Activated T-cell treated with anti-CD3 and anti-CD28 coated beads, Interleukin-2, amount 50 U/mL, for 72 hours (primary cell): ENCODE results near the gene CAMK2N1. TPM values are rescaled to one million over a fixed set of nuclear protein-coding genes. Genes with fewer than 3 reads are reported as not detected.
A peak's percentile ranks its signal among the peaks of the same experiment; 100 is the strongest.

ENCODE experiments used
- ATAC-seq, 2 donors: fragments of 150-1000 bp; cut with Tn5 transposase; replicated peaks in 1 of 2; 2 replicates each; pipeline ENCODE4 v1.10.0; 2021; ENCODE audit warnings: moderate library complexity in 2 of 2, mild to moderate bottlenecking in 1 of 2
- DNase-seq, 2 donors: peaks; one replicate each; pipeline ENCODE4 v3.0.0; 2021 to 2022; ENCODE audit warnings: mixed read lengths in 1 of 2
- H3K27ac Mint-ChIP-seq: one replicate; pipeline ENCODE4 v1.8.0; 2022; ENCODE audit warnings: mild to moderate bottlenecking, moderate library complexity, mixed read lengths
- H3K27me3 Mint-ChIP-seq: one replicate; pipeline ENCODE4 v1.8.0; 2022; ENCODE audit warnings: low read depth, mixed read lengths
- H3K36me3 Mint-ChIP-seq, 2 donors: one replicate each; pipeline ENCODE4 v1.8.0; 2022; ENCODE audit warnings: mixed read lengths in 2 of 2, mild to moderate bottlenecking in 1 of 2; ENCODE audit not compliant: insufficient read depth in 2 of 2
- H3K4me1 Mint-ChIP-seq: one replicate; pipeline ENCODE4 v1.8.0; 2022; ENCODE audit warnings: low read depth, mixed read lengths
- H3K4me3 Mint-ChIP-seq, 2 donors: one replicate each; pipeline ENCODE4 v1.8.0; 2022; ENCODE audit warnings: mild to moderate bottlenecking in 2 of 2, mixed read lengths in 2 of 2, moderate library complexity in 2 of 2
- H3K9me3 Mint-ChIP-seq, 2 donors: one replicate each; pipeline ENCODE4 v1.8.0; 2022; ENCODE audit warnings: mixed read lengths in 2 of 2
- total RNA-seq, 2 donors: library from RNA; stranded (reverse); gene quantifications; one replicate each; pipeline ENCODE4 v1.2.3, GENCODE V29; 2022

Gene CAMK2N1
- total RNA-seq, 2 donors from 2014 or later: 1.2 to 3.0 TPM

- peaks cover 11% of the 10 kb centered on the region for H3K4me1 Mint-ChIP-seq
- H3K27me3 Mint-ChIP-seq: peaks cover 85% of the 10 kb centered on the region
- H3K9me3 Mint-ChIP-seq: no peaks in the 10 kb centered on the region
- no peaks in the 10 kb centered on the region for H3K36me3 Mint-ChIP-seq
- no peak overlapping the region for H3K27ac Mint-ChIP-seq
- DNase-seq (no peak), ATAC-seq (no peak)
- H3K4me3 Mint-ChIP-seq: no peak overlapping the region
Measured at GRCh38 chr1:20480951-20481617, 4.9 kb downstream of the CAMK2N1 start.

GRCh38 chr1:20480243-20480944 is 5.6 kb downstream of the CAMK2N1 start:
- H3K4me3 Mint-ChIP-seq: no peak overlapping the region
- H3K27me3 Mint-ChIP-seq: peaks cover 87% of the 10 kb centered on the region
- no peaks in the 10 kb centered on the region for H3K9me3 Mint-ChIP-seq
- H3K36me3 Mint-ChIP-seq: no peaks in the 10 kb centered on the region
- no peak for ATAC-seq
- no peak for DNase-seq
- H3K4me1 Mint-ChIP-seq: peaks cover 14% of the 10 kb centered on the region
- H3K27ac Mint-ChIP-seq: no peak overlapping the region

GRCh38 chr1:20479840-20480239 is 6.2 kb downstream of the CAMK2N1 start:
- Mint-ChIP-seq H3K4me1 (peaks cover 14% of the 10 kb centered on the region), H3K27me3 (peaks cover 93% of the 10 kb centered on the region), H3K9me3 (no peaks in the 10 kb centered on the region), H3K36me3 (no peaks in the 10 kb centered on the region), H3K27ac (no peak overlapping the region), H3K4me3 (no peak overlapping the region)
- ATAC-seq (no peak), DNase-seq (no peak)

GRCh38 chr1:20478057-20478635 is 7.9 kb downstream of the CAMK2N1 start:
- ATAC-seq (no peak), DNase-seq (no peak)
- Mint-ChIP-seq H3K27me3 (peaks cover 91% of the 10 kb centered on the region), H3K4me3 (no peak overlapping the region), H3K36me3 (no peaks in the 10 kb centered on the region), H3K9me3 (no peaks in the 10 kb centered on the region), H3K27ac (no peak overlapping the region), H3K4me1 (peaks cover 4% of the 10 kb centered on the region)

GRCh38 chr1:20477348-20478056 is 8.5 kb downstream of the CAMK2N1 start:
- Mint-ChIP-seq H3K27ac (no peak overlapping the region), H3K9me3 (no peaks in the 10 kb centered on the region), H3K36me3 (no peaks in the 10 kb centered on the region), H3K27me3 (peaks cover 85% of the 10 kb centered on the region), H3K4me3 (no peak overlapping the region), H3K4me1 (peaks cover 4% of the 10 kb centered on the region)
- ATAC-seq (no peak), DNase-seq (no peak)

- H3K36me3 Mint-ChIP-seq: no peaks in the 10 kb centered on the region
- H3K9me3 Mint-ChIP-seq: no peaks in the 10 kb centered on the region
- no peak for DNase-seq
- H3K4me3 Mint-ChIP-seq: no peak overlapping the region
- ATAC-seq: no peak
- H3K4me1 Mint-ChIP-seq: peaks cover 4% of the 10 kb centered on the region
- H3K27ac Mint-ChIP-seq: no peak overlapping the region
- peaks cover 80% of the 10 kb centered on the region for H3K27me3 Mint-ChIP-seq
Measured at GRCh38 chr1:20476265-20477038, 9.6 kb downstream of the CAMK2N1 start.

GRCh38 chr1:20474996-20475395 is 11.0 kb downstream of the CAMK2N1 start:
- H3K36me3 Mint-ChIP-seq: no peaks in the 10 kb centered on the region
- no peak overlapping the region for H3K27ac Mint-ChIP-seq
- no peak overlapping the region for H3K4me3 Mint-ChIP-seq
- peaks cover 4% of the 10 kb centered on the region for H3K4me1 Mint-ChIP-seq
- H3K9me3 Mint-ChIP-seq: no peaks in the 10 kb centered on the region
- ATAC-seq (no peak), DNase-seq (no peak)
- peaks cover 70% of the 10 kb centered on the region for H3K27me3 Mint-ChIP-seq

GRCh38 chr1:20474333-20474975 is 11.6 kb downstream of the CAMK2N1 start:
- ATAC-seq: no peak
- H3K4me3 Mint-ChIP-seq: no peak overlapping the region

GRCh38 chr1:20473894-20474293 is 12.1 kb downstream of the CAMK2N1 start:
- no peak for ATAC-seq
- peaks cover 59% of the 10 kb centered on the region for H3K27me3 Mint-ChIP-seq
- no peaks in the 10 kb centered on the region for H3K9me3 Mint-ChIP-seq

More at GRCh38 chr1:20474333-20474975, 11.6 kb downstream of the CAMK2N1 start:
- H3K27ac Mint-ChIP-seq: no peak overlapping the region
- no peak for DNase-seq
- no peaks in the 10 kb centered on the region for H3K9me3 Mint-ChIP-seq
- H3K27me3 Mint-ChIP-seq: peaks cover 65% of the 10 kb centered on the region
- H3K36me3 Mint-ChIP-seq: no peaks in the 10 kb centered on the region
- H3K4me1 Mint-ChIP-seq: peaks cover 4% of the 10 kb centered on the region

GRCh38 chr1:20472860-20473711 is 12.9 kb downstream of the CAMK2N1 start:
- H3K27me3 Mint-ChIP-seq: peaks cover 57% of the 10 kb centered on the region
- peak; percentile 27 to 42 for ATAC-seq
- peaks cover 4% of the 10 kb centered on the region for H3K4me1 Mint-ChIP-seq
- no peaks in the 10 kb centered on the region for H3K9me3 Mint-ChIP-seq
- no peaks in the 10 kb centered on the region for H3K36me3 Mint-ChIP-seq
- no peak overlapping the region for H3K4me3 Mint-ChIP-seq
- H3K27ac Mint-ChIP-seq: no peak overlapping the region
- peak; percentile 23 to 34 for DNase-seq

More at GRCh38 chr1:20473894-20474293, 12.1 kb downstream of the CAMK2N1 start:
- peaks cover 4% of the 10 kb centered on the region for H3K4me1 Mint-ChIP-seq
- DNase-seq: no peak
- H3K4me3 Mint-ChIP-seq: no peak overlapping the region
- no peaks in the 10 kb centered on the region for H3K36me3 Mint-ChIP-seq
- H3K27ac Mint-ChIP-seq: no peak overlapping the region

GRCh38 chr1:20472121-20472520 is 13.9 kb downstream of the CAMK2N1 start:
- no peak for ATAC-seq
- peaks cover 57% of the 10 kb centered on the region for H3K27me3 Mint-ChIP-seq
- no peak overlapping the region for H3K4me3 Mint-ChIP-seq
- no peak for DNase-seq
- H3K9me3 Mint-ChIP-seq: no peaks in the 10 kb centered on the region
- no peak overlapping the region for H3K27ac Mint-ChIP-seq
- H3K4me1 Mint-ChIP-seq: peaks cover 4% of the 10 kb centered on the region
- H3K36me3 Mint-ChIP-seq: no peaks in the 10 kb centered on the region
